BE2C (cell line): ENCODE results near the gene CHID1.

ENCODE experiments used
- DNase-seq: peaks from one replicate; pipeline ENCODE4 v3.0.0-alpha.2; 2020
- H3K27me3 ChIP-seq: fragments of 250-450 bp; sonication (Bioruptor Pico); 2 replicates; pipeline ENCODE4 v1.5.1; 2020; ENCODE audit warnings: mild to moderate bottlenecking
- H3K36me3 ChIP-seq: fragments of 250-450 bp; sonication (Bioruptor Pico); 2 replicates; pipeline ENCODE4 v1.5.1; 2020; ENCODE audit warnings: mild to moderate bottlenecking
- H3K4me1 ChIP-seq: fragments of 250-450 bp; sonication (Bioruptor Pico); 2 replicates; pipeline ENCODE4 v1.5.1; 2020
- H3K4me3 ChIP-seq: 2 replicates; pipeline ENCODE4 v1.5.1; 2011; ENCODE audit warnings: low read depth, low read length
- H3K9me3 ChIP-seq: fragments of 250-450 bp; sonication (Bioruptor Pico); 2 replicates; pipeline ENCODE4 v1.5.1; 2020
- CTCF ChIP-seq: IDR thresholded peaks from 2 replicates; pipeline ENCODE4 v1.5.1; 2012; ENCODE audit warnings: mild to moderate bottlenecking, low read depth, low read length

Gene CHID1

GRCh38 chr11:821512-822371 lies 88.9 kb downstream of the CHID1 start:
- Histone ChIP-seq H3K36me3 (no peaks in the 10 kb centered on the region), H3K9me3 (no peaks in the 10 kb centered on the region), H3K27me3 (peaks cover 5% of the 10 kb centered on the region), H3K4me1 (no peaks in the 10 kb centered on the region), H3K4me3 (no peak overlapping the region)
- no peak for DNase-seq
- TF ChIP-seq CTCF: no peak

GRCh38 chr11:820655-821511 lies 89.7 kb downstream of the CHID1 start:
- Histone ChIP-seq H3K36me3 (no peaks in the 10 kb centered on the region), H3K9me3 (no peaks in the 10 kb centered on the region), H3K4me3 (no peak overlapping the region; the same call in 1 of the 2 replicates), H3K4me1 (no peaks in the 10 kb centered on the region), H3K27me3 (no peaks in the 10 kb centered on the region)
- TF ChIP-seq CTCF: no peak
- DNase-seq: no peak

GRCh38 chr11:819943-820649 lies 90.5 kb downstream of the CHID1 start:
- Histone ChIP-seq H3K27me3 (no peaks in the 10 kb centered on the region), H3K9me3 (no peaks in the 10 kb centered on the region), H3K36me3 (no peaks in the 10 kb centered on the region), H3K4me1 (no peaks in the 10 kb centered on the region), H3K4me3 (peak overlapping the region; percentile 53)
- DNase-seq: peak; percentile 61
- TF ChIP-seq CTCF: no peak

GRCh38 chr11:819129-819931 lies 91.3 kb downstream of the CHID1 start:
- Histone ChIP-seq H3K27me3 (no peaks in the 10 kb centered on the region), H3K4me1 (no peaks in the 10 kb centered on the region), H3K9me3 (no peaks in the 10 kb centered on the region), H3K4me3 (peak overlapping the region; percentile 53), H3K36me3 (no peaks in the 10 kb centered on the region)
- TF ChIP-seq CTCF: no peak
- peak; percentile 87 for DNase-seq

- peaks cover 2% of the 10 kb centered on the region for H3K36me3 ChIP-seq
- no peaks in the 10 kb centered on the region for H3K27me3 ChIP-seq
- H3K9me3 ChIP-seq: no peaks in the 10 kb centered on the region
- no peak for DNase-seq
- no peak for TF ChIP-seq CTCF
- H3K4me1 ChIP-seq: no peaks in the 10 kb centered on the region
- H3K4me3 ChIP-seq: peak within 1 kb of the TSS; percentile 53
Measured at GRCh38 chr11:818396-819128, 92.0 kb downstream of the CHID1 start, which contains the start of gene PNPLA2. TSS of gene PNPLA2 (plus strand) at chr11:818914. CDS start at chr11:819719, 805 bp downstream.
